Vagina (tissue), 2 donors: Measurements from ENCODE around the gene MST1R. TPM values are rescaled to one million over a fixed set of nuclear protein-coding genes. Genes with fewer than 3 reads are reported as not detected.
A peak's percentile ranks its signal among the peaks of the same experiment; 100 is the strongest.

Experiments used
- DNase-seq, 2 donors: peaks; one replicate each; pipeline ENCODE4 v3.0.0-alpha.2; 2017; ENCODE audit errors: extremely low spot score in 2 of 2
- H3K27ac ChIP-seq: fragments of 200-600 bp; sonication (generic); one replicate; pipeline ENCODE4 v1.5.1; 2019
- H3K27me3 ChIP-seq: fragments of 200-600 bp; sonication (generic); one replicate; pipeline ENCODE4 v1.5.1; 2019
- H3K36me3 ChIP-seq, 2 donors: fragments of 200-600 bp; sonication (generic); one replicate each; pipeline ENCODE4 v1.5.1; 2017 to 2019
- H3K4me1 ChIP-seq: fragments of 200-600 bp; sonication (generic); one replicate; pipeline ENCODE4 v1.5.1; 2019
- H3K4me3 ChIP-seq, 2 donors: fragments of 200-600 bp; sonication (generic); 1 replicate in 1 of 2; 2 replicates in 1 of 2; pipeline ENCODE4 v1.5.1; 2016 to 2019
- H3K9me3 ChIP-seq: fragments of 200-600 bp; sonication (generic); one replicate; pipeline ENCODE4 v1.5.1; 2019
- POLR2A ChIP-seq, 2 donors: fragments of 450-650 bp; IDR thresholded peaks; one replicate each; pipeline ENCODE4 v1.6.1; 2017; ENCODE audit warnings: antibody characterized with exemption in 2 of 2, mild to moderate bottlenecking in 2 of 2, moderate library complexity in 2 of 2
- POLR2AphosphoS5 ChIP-seq, 2 donors: sonication (generic); formaldehyde crosslinking; IDR thresholded peaks; one replicate each; pipeline ENCODE4 v1.9.0; 2017; ENCODE audit warnings: antibody characterized with exemption in 2 of 2, mild to moderate bottlenecking in 2 of 2, low read depth in 1 of 2; ENCODE audit not compliant: insufficient read depth in 1 of 2
- intact Hi-C: fragments of 100-400 bp; cut with DNase I; formaldehyde crosslinking; loops from one replicate; pipeline ENCODE4 v1.15.1; 2023
- total RNA-seq: library from RNA; depleted of rRNA; stranded (reverse); fragments of >200 nt; gene quantifications from one replicate; pipeline ENCODE4 v1.2.3, GENCODE V29; 2016
- TF ChIP-seq, protein P1 (sequence below), 3 experiments: fragments of 450-650 bp in 2 of 3; fragments of 200-600 bp in 1 of 3; sonication (generic) in 1 of 3; IDR thresholded peaks; one replicate each; pipeline ENCODE4 v1.5.1; 2017 to 2019; ENCODE audit warnings: antibody characterized with exemption in 3 of 3, mild to moderate bottlenecking in 2 of 3, moderate library complexity in 2 of 3

MST1R gene
- total RNA-seq, 1 donor from 2014 or later, result 38.1 TPM

DNA sequence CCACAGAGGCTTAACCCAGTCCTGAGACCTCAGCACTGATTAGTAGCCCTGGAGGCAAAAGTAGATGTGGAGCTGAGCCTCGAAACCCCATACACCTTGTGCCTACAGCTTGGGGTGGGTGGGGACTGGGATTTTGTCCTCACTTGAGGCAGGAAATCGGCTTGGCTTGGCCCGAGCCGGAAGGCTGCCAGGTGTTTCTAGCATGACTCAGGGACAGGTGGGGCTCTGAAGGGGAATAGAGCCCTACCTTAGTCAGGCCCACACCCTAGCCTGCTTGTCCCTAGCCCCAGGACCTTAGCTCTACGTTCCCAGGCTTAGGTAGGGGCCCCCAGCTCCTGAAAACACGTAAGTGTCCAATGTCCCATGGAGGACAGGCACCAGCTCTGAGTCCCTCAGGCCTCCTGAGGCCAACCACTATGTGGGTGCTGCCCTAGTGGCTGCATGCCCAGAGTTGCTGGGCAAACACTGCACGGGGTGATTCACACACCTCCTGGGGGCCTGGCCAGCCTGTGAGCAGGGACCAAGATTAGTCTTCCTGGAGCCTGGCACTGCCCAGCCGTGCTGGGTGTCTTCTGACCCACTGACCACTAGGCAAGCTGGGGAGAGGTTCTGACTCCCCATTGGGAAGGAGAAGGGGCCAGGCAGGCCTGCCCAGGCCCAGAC is 3.1 kb downstream of the MST1R start:
- H3K27ac ChIP-seq, result peak overlapping the region; percentile 71
- H3K9me3 ChIP-seq, result no peaks in the 10 kb centered on the region
- H3K36me3 ChIP-seq, result peaks cover 0 to 6% of the 10 kb centered on the region in 2 donors
- H3K27me3 ChIP-seq, result no peaks in the 10 kb centered on the region
- H3K4me3 ChIP-seq, result no peak overlapping the region
- TF ChIP-seq POLR2AphosphoS5 (IDR thresholded peaks at IDR 0.05; ENCODE audit: insufficient read depth in 1 of 2, low read depth in 1 of 2), result peak; percentile 34 to 50
- TF ChIP-seq, protein P1, sequence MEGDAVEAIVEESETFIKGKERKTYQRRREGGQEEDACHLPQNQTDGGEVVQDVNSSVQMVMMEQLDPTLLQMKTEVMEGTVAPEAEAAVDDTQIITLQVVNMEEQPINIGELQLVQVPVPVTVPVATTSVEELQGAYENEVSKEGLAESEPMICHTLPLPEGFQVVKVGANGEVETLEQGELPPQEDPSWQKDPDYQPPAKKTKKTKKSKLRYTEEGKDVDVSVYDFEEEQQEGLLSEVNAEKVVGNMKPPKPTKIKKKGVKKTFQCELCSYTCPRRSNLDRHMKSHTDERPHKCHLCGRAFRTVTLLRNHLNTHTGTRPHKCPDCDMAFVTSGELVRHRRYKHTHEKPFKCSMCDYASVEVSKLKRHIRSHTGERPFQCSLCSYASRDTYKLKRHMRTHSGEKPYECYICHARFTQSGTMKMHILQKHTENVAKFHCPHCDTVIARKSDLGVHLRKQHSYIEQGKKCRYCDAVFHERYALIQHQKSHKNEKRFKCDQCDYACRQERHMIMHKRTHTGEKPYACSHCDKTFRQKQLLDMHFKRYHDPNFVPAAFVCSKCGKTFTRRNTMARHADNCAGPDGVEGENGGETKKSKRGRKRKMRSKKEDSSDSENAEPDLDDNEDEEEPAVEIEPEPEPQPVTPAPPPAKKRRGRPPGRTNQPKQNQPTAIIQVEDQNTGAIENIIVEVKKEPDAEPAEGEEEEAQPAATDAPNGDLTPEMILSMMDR (IDR thresholded peaks at IDR 0.05), result no peak
- DNase-seq, result no peak
- intact Hi-C loops, result no loop called here
- H3K4me1 ChIP-seq, result peaks cover 51% of the 10 kb centered on the region

DNA sequence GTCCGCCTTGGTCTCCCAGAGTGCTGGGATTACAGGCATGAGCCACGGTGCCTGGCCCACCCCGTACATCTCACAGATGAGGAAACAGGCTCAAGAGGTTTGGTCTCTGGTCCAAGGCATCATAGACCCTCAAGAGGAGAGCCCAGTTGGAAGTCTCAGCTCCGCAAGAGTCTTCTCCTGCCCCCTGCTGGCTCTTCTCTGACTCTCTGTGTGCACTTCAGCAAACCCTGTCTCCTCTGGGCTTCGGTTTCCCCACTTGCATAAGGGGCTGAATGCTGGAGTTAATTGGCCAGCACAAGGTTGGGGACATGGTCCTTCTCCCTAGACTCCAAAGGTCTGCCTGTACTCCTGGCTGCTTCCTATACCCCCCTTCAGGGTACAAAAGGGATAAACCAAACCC is 3.9 kb downstream of the MST1R start:
- Histone ChIP-seq H3K36me3 (peaks cover 0 to 6% of the 10 kb centered on the region in 2 donors), H3K27ac (peak overlapping the region; percentile 71), H3K9me3 (no peaks in the 10 kb centered on the region), H3K27me3 (no peaks in the 10 kb centered on the region), H3K4me3 (no peak overlapping the region), H3K4me1 (peaks cover 43% of the 10 kb centered on the region)
- no peak for TF ChIP-seq POLR2A (IDR thresholded peaks at IDR 0.05)
- TF ChIP-seq, protein P1 (IDR thresholded peaks at IDR 0.05), result no peak
- TF ChIP-seq POLR2AphosphoS5 (IDR thresholded peaks at IDR 0.05; ENCODE audit: insufficient read depth in 1 of 2, low read depth in 1 of 2), result no peak
- no peak for DNase-seq
- intact Hi-C loops, result no loop called here

DNA sequence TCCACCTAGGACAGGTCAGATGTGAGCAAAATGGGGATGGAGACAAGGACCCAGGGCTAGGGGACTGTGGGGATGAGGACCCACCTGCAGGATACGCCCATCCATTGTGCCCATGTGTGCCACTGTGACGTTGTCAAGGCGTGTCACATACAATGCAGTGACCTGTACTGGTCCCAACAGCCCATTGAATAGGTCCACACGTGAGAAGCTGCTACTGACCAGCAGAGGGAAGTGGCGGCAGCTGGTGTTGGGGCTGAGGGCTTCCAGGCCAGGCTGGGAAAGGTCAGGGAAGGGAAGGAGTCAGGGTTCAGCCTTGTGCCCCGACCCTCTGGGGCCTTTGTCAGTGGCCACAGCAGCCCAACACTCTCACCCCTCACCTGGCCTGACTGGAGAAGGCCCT is 4.7 kb downstream of the MST1R start:
- peaks cover 34% of the 10 kb centered on the region for H3K4me1 ChIP-seq
- intact Hi-C loops, result no loop called here
- no peak overlapping the region for H3K27ac ChIP-seq
- peaks cover 0 to 6% of the 10 kb centered on the region in 2 donors for H3K36me3 ChIP-seq
- DNase-seq, result no peak
- H3K27me3 ChIP-seq, result no peaks in the 10 kb centered on the region
- TF ChIP-seq POLR2A (IDR thresholded peaks at IDR 0.05) (no peak), POLR2AphosphoS5 (IDR thresholded peaks at IDR 0.05; ENCODE audit: insufficient read depth in 1 of 2, low read depth in 1 of 2) (no peak)
- TF ChIP-seq, protein P1 (IDR thresholded peaks at IDR 0.05), result no peak
- no peaks in the 10 kb centered on the region for H3K9me3 ChIP-seq
- no peak overlapping the region for H3K4me3 ChIP-seq

DNA sequence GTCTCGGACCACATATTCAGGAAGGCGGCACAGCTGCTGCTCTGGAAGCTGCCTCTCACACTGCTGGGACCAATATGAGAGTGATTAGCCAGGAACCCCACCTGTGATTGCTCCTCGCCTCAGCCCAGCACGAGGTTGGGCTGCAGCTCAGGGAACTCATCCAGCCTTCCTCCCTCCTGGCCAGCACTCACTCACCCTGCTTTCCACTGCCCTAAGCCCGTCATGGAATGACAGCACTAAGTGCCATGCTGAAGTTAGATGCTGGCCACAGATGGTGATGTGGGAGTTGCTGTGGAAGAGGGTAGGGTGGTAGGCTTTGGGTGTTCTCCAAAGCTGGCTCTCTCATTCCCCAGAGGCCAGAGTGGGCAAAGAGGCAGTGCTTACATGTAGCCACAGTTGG is 7.3 kb downstream of the MST1R start:
- Histone ChIP-seq H3K4me1 (peaks cover 12% of the 10 kb centered on the region), H3K9me3 (no peaks in the 10 kb centered on the region), H3K4me3 (no peak overlapping the region), H3K27ac (no peak overlapping the region), H3K27me3 (no peaks in the 10 kb centered on the region), H3K36me3 (peaks cover 0 to 6% of the 10 kb centered on the region in 2 donors)
- TF ChIP-seq POLR2AphosphoS5 (IDR thresholded peaks at IDR 0.05; ENCODE audit: insufficient read depth in 1 of 2, low read depth in 1 of 2) (no peak), POLR2A (IDR thresholded peaks at IDR 0.05) (no peak)
- TF ChIP-seq, protein P1 (IDR thresholded peaks at IDR 0.05), result no peak
- intact Hi-C loops, result no loop called here
- no peak for DNase-seq

DNA sequence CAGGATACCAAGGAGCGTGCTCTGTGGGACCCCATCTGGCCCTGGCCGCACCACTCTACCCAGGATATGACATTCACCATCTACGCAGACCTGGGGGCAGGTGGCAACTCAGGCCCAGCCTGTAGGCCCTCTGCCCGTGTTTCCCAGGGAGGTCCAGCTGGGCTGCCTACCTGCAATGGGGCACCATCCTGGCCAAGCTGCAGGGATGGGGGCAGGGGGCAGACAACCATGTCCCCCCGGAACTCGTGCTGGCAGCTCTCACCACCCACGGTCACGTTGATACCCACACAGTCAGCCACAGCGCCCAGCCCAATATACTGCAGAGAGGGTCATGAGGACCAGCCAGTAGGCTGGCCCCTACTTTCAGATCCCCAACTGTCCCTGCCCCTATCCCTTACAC is 7.9 kb downstream of the MST1R start:
- DNase-seq, result no peak
- Histone ChIP-seq H3K27ac (no peak overlapping the region), H3K36me3 (peaks cover 0 to 6% of the 10 kb centered on the region in 2 donors), H3K4me1 (peaks cover 6% of the 10 kb centered on the region), H3K4me3 (no peak overlapping the region), H3K27me3 (no peaks in the 10 kb centered on the region), H3K9me3 (no peaks in the 10 kb centered on the region)
- intact Hi-C loops, result no loop called here
- TF ChIP-seq, protein P1 (IDR thresholded peaks at IDR 0.05), result no peak
- TF ChIP-seq POLR2A (IDR thresholded peaks at IDR 0.05), result no peak
- no peak for TF ChIP-seq POLR2AphosphoS5 (IDR thresholded peaks at IDR 0.05; ENCODE audit: insufficient read depth in 1 of 2, low read depth in 1 of 2)
